ENCODE results near the gene STX8. TPM values are rescaled to one million over a fixed set of nuclear protein-coding genes. Genes with fewer than 3 reads are reported as not detected.

The STX8 gene
- total RNA-seq, 2 experiments from 2014 or later, result 58.7 to 66.3 TPM

- POLR2A ChIA-PET, result interaction anchor here (0.7 kb wide), 1 partner anchor 160 kb away, joined by 10 read pairs; no protein-coding TSS in a partner anchor
- CTCF ChIA-PET, result interaction anchor here (0.7 kb wide), 1 partner anchor 252 kb away, joined by 4 read pairs; no protein-coding TSS in a partner anchor
These were observed 58.2 kb downstream of the STX8 start for GRCh38 chr17:9517396-9517795.

DNA sequence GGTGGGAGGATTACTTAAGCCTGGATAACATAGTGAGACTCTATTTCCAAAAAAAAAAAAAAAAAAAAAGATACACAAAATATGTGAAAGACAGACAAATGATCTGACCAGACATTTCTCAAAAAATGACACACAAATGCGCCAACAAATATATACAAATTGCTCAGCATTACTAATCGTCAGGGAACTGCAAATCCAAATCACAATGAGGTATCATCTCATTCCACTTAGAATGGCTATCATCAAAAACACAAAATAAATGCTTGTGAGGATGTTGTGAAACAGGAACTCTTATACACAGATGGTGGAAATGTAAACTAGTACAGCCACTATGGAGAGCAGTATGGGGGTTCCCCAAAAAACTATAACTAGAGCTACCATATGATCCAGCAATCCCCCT lies 62.4 kb downstream of the STX8 start:
- CTCF ChIA-PET, result interaction anchor here (0.7 to 0.9 kb wide), 2 partner anchors 16 to 27 kb away, joined by 3 to 4 read pairs; no protein-coding TSS in a partner anchor
- POLR2A ChIA-PET, result no interaction called here

- ChIA-PET CTCF (interaction anchor here (0.6 to 0.9 kb wide), 3 partner anchors 17 to 379 kb away, joined by 3 to 4 read pairs (median 3); no protein-coding TSS in a partner anchor), POLR2A (no interaction called here)
These were observed 63.1 kb downstream of the STX8 start for GRCh38 chr17:9512323-9513168.

DNA sequence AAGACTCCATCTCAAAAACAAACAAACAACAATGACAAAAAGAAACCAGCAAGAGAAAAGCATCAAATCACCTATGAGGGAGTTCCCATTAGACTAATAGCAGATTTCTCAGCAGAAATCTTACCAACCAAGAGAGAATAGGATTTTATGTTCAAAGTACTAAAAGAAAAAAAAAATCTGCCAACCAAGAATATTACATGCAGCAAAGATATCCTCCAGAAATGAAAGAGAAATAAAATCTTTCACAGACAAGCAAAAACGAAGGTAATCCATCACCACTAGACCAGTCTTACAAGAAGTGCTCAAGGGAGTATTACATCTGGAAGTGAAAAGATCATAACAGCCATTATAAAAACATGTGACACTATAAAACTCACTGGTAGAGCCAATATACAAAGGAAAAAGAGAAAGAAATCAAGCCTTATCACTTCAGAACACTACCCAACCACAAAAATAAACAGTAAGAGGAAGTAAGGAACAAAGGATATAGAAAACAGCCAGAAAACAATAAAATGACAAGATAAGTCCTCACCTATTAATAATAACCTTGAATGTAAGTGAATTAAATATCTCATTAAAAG lies 66.3 kb downstream of the STX8 start:
- POLR2A ChIA-PET, result no interaction called here
- CTCF ChIA-PET, result interaction anchor here (0.7 kb wide), 1 partner anchor 15 kb away, joined by 4 read pairs; no protein-coding TSS in a partner anchor

- ChIA-PET POLR2A (no interaction called here), CTCF (no interaction called here)
These were observed 76.6 kb downstream of the STX8 start for GRCh38 chr17:9499041-9499440.

DNA sequence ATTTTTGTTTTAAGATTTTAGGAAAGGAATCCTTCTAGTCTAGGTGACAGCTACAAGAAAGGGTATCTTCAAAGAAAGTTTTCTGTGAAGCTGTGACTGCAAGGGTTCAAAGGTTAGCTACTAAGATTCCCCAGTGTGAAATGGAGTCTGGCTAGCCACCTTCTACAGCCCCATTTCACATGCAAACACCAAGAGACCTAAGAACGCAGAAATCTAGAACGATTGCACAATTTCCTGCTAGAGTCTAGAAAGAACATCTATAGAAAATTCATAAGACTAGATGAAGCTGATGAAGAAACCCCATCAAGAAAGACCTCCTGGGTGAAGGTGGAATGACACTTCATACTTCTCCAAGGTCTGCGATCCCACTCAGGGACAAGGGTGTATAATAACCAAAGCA lies 77.1 kb downstream of the STX8 start:
- ChIA-PET POLR2A (no interaction called here), CTCF (no interaction called here)

- CTCF ChIA-PET, result no interaction called here
- POLR2A ChIA-PET, result no interaction called here
These were observed 87.1 kb downstream of the STX8 start for GRCh38 chr17:9488556-9488955.

DNA sequence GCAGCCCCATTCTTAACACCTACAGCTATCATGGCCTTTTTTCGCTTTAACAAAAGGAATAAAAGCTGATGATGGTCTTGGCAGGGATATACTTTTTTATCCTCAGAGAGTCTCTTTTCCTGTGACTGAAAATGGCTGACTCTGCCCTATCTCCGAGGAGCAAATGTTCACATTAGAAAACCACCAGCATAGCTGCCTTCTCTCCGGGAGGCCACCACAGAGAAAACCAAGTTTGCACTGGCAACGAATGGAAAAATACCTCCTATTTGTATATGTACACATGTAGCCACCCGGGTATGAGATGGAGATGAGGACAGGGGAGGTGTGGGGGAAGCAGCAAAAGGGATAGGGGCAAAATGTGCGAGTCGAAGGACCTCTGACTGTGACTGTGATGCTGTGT lies 88.2 kb downstream of the STX8 start:
- ChIA-PET POLR2A (no interaction called here), CTCF (no interaction called here)

- POLR2A ChIA-PET, result no interaction called here
These were observed 90.8 kb downstream of the STX8 start for GRCh38 chr17:9484789-9485188.

GRCh38 chr17:9479964-9480363 lies 95.7 kb downstream of the STX8 start:
- ChIA-PET POLR2A (no interaction called here), CTCF (no interaction called here)

More at GRCh38 chr17:9484789-9485188, 90.8 kb downstream of the STX8 start:
- CTCF ChIA-PET, result interaction anchor here (0.6 kb wide), 1 partner anchor 363 kb away, joined by 4 read pairs; no protein-coding TSS in a partner anchor

DNA sequence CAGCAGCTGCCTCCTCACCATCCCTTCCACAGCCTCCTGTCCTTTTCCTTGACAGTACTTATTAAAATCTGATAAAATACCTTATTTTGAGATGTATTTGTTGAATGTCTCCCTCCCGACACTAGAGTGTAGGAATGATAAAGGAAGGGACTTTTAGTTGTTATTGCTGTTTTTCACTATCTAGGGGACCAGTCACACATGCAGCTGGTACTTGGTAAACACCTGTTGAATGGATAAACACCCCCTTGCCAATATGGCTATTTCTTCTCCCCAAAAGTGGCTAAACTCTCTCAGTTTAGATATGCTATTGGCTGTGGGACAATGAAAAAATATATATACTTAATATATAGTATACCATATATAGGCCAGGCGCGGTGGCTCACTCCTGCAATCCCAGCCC lies 96.7 kb downstream of the STX8 start:
- POLR2A ChIA-PET, result no interaction called here

GRCh38 chr17:9475101-9475658 lies 100.4 kb downstream of the STX8 start:
- CTCF ChIA-PET, result no interaction called here
- POLR2A ChIA-PET, result no interaction called here

More for the DNA sequence above, 96.7 kb downstream of the STX8 start:
- CTCF ChIA-PET, result interaction anchor here (0.5 kb wide), 1 partner anchor 24 kb away, joined by 3 read pairs; no protein-coding TSS in a partner anchor

GRCh38 chr17:9473711-9474110 lies 101.9 kb downstream of the STX8 start:
- CTCF ChIA-PET, result no interaction called here
- POLR2A ChIA-PET, result no interaction called here

DNA sequence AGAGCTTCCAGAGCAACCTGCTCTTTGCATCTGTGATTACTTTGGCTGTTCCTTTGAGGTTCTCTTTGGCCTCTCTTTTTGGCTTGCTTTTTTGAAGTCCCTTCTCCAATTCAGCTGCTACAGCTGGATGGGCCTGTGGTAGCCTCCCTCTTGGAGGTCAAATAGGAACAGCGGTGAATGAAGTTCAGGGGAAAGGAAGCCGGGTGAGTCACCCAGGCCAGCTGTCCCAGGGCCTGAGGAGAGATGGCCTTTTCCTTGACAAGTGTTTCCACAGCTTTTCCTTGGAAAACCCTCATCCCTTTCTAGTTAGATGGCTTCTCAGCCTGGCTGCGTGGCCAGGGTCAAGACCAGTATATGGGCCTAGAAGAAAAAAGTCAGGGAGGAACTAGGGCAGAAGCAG lies 103.1 kb downstream of the STX8 start:
- POLR2A ChIA-PET, result no interaction called here
- CTCF ChIA-PET, result no interaction called here

DNA sequence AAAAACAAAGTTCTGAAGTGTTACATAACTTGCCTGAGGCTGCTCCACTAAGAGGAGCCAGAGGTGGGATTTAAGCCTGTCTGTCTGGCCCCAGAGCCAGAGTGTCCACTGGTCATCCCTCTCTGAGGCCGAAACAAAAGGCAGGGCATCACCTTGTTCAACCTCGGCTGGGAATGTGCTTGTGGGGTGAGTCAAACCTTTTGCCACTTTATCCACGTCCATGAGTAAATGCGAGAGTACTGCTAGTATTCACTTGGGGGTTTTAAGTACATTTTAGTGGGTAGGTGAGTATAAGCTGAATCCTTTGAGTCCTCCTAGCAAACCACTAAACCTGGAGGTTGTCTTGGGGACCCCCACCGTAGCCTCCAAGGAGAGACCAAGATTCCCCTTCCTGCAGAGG lies 103.5 kb downstream of the STX8 start:
- CTCF ChIA-PET, result no interaction called here
- POLR2A ChIA-PET, result no interaction called here

DNA sequence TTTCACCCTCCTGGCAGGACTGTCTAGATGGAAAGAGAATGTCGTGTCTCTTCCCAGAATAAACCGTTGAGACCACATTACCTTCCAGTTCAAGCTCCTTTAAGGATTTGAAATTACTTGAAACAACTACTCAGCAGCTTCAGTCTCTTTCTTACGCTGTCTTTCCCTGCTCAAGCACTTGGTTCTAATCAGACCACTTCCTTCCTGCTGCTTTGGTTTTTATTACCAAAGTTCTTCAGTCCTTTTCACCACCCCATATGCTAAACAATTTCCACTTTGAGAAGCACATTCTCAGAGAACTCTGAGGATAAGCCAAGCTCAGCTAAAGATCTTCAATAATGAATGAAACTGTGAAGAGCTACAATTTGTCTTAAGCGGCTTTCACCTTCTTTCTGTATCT lies 105.4 kb downstream of the STX8 start:
- CTCF ChIA-PET, result no interaction called here

DNA sequence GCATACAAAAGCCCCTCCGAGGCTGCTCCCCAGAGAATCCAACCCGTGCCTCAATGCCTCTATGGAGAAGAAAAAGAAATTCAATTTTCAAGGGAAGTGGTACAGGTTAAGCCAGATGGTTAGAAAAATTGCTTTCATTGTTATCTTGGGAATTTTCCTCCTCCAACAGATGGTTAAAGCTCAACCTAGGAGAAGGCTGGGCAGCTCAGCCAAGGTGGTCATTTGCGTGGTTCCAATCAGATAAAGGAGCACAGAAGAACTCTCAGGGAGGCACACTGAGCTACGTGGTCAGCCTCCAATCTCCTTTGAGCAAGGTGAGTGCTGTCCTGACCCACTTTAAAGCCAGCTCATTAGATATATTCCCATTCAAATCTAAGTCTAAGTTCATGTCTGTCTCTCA lies 106.7 kb downstream of the STX8 start:
- CTCF ChIA-PET, result no interaction called here
- POLR2A ChIA-PET, result no interaction called here

More for the DNA sequence above, 105.4 kb downstream of the STX8 start:
- POLR2A ChIA-PET, result interaction anchor here (1.1 kb wide), 1 partner anchor 240 kb away, joined by 3 read pairs; no protein-coding TSS in a partner anchor

DNA sequence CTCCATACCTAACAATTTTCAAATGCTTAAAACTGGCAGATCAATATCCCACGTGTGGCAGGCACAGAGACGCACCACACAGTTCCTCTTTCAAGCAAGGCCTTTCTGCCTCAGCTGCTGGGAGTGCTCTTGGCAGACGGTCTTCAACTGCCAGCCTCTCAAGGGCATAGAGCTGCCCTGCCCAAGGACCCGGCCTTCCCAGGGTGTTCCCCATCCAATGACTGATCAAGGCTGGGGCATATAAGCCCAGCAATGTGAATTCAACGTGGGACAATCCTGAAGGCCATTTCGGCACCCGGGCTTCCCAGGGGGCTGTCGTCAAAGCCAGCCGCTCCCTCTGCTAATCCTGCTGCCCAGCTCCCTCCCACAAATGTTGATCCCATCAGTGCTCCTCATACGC lies 107.1 kb downstream of the STX8 start:
- ChIA-PET CTCF (no interaction called here), POLR2A (no interaction called here)

- POLR2A ChIA-PET, result no interaction called here
- CTCF ChIA-PET, result no interaction called here
These were observed 108.1 kb downstream of the STX8 start for GRCh38 chr17:9467518-9467917.

DNA sequence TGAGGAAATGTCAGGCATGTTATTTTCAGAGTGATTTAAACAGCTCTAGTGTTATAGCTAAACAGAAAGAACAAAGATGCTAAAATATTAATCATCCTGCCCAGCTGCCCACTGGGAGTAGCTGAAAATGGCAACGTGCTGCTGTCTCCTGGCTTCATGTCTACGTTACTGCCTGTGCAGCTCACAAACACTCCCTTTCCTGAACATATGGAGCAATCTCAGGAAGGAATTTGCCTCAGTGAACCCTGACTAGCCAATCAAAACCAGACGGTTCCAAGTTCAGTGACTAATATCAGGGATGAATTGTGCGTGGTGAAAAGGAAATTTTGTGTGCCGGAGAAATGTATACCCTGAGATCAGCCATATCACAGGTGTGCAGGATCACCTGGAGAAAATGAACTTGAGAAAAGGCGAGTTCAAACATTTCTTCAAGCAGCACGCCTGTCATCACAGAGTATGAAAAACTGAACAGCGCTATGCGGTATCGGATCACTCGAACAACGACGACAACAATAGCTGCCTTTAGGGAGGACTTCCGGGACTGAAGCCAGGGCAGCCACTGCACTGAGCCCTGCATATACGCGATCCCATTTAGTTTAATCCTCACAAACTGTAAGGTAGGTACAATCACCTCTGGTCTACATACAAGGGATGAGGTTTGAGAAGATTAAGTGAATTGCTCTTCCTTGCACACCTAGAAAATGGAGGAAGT lies 110.3 kb downstream of the STX8 start:
- POLR2A ChIA-PET, result no interaction called here

More for the DNA sequence above, 110.3 kb downstream of the STX8 start:
- CTCF ChIA-PET, result interaction anchor here (0.5 to 0.6 kb wide), 2 partner anchors 89 to 226 kb away, joined by 3 read pairs; no protein-coding TSS in a partner anchor
